ENCODE results near the gene CPA1. TPM values are rescaled to one million over a fixed set of nuclear protein-coding genes. Genes with fewer than 3 reads are reported as not detected.

Gene CPA1
- total and polyA plus RNA-seq, 10 of the 15 experiments (the other 5 are each of a cell fraction or from before 2014, with no cell fraction given): 8.0 TPM; not detected in 9

- intact Hi-C loops (cut with micrococcal nuclease; ENCODE audit: unreplicated experiment): no loop called here
- H3K27me3 ChIP-seq (replicated peaks in 1 of 2; ENCODE audit: control insufficient read depth in 2 of 2, insufficient read depth in 2 of 2, low read length in 1 of 2): no peaks in the 10 kb centered on the region
- WGBS (ENCODE audit: insufficient coverage, insufficient replicate concordance, low lambda C conversion rate, missing lambda C conversion rate): 43% methylated on average over 5 of the region's 5 CpGs
- no peak overlapping the region for H3K4me2 ChIP-seq (ENCODE audit: control insufficient read depth, insufficient read depth)
- no peaks in the 10 kb centered on the region for H4K20me1 ChIP-seq (ENCODE audit: control insufficient read depth, insufficient read depth)
- H3K9ac ChIP-seq (ENCODE audit: control insufficient read depth, insufficient read depth, low read length): no peak overlapping the region
- no peak for ATAC-seq
- in situ Hi-C loops (cut with MboI): no loop called here
- no peaks in the 10 kb centered on the region for H3K9me3 ChIP-seq (replicated peaks; ENCODE audit: control insufficient read depth, insufficient read depth, low read length)
- no peak for FAIRE-seq
- no peaks in the 10 kb centered on the region for H3K79me2 ChIP-seq (ENCODE audit: control insufficient read depth, insufficient read depth, low read length)
- ChIA-PET POLR2A (interaction anchor here (0.6 kb wide), 1 partner anchor 42 kb away, joined by 3 read pairs; no protein-coding TSS in a partner anchor), CTCF (interaction anchor here (0.6 to 0.8 kb wide), 2 partner anchors 94 to 521 kb away, joined by 4 to 5 read pairs; no protein-coding TSS in a partner anchor), RAD21 (ENCODE audit: unreplicated experiment) (no interaction called here), SMC1A (ENCODE audit: uncharacterized antibody, unreplicated experiment) (interaction anchor here (0.7 to 1.2 kb wide), 6 partner anchors 10 to 83 kb away, joined by 3 to 4 read pairs (median 3); no protein-coding TSS in a partner anchor)
- peaks cover 15% of the 10 kb centered on the region for H3K4me1 ChIP-seq (ENCODE audit: control insufficient read depth, insufficient read depth, low read length)
- no peak overlapping the region for H3K4me3 ChIP-seq
- DNase-seq (ENCODE audit: low read depth, low spot score): no peak
- H2AFZ ChIP-seq (ENCODE audit: control insufficient read depth, low read depth, low read length): no peak overlapping the region; the same call in 1 of the 2 replicates
- TF ChIP-seq RB1 (IDR thresholded peaks at IDR 0.05; ENCODE audit: borderline replicate concordance): no peak
- no peak for TF ChIP-seq RCOR1 (conservative IDR thresholded peaks at IDR 0.05; ENCODE audit: low read depth, low read length)
- TF ChIP-seq ELK1 (IDR thresholded peaks at IDR 0.05; ENCODE audit: low read depth, low read length): no peak
- TF ChIP-seq MAX (IDR thresholded peaks at IDR 0.05; ENCODE audit: low read depth, low read length): no peak
- TF ChIP-seq PAX8 (IDR thresholded peaks at IDR 0.05): no peak
- TF ChIP-seq SP1 (IDR thresholded peaks at IDR 0.05; ENCODE audit: low read depth, low read length): no peak
- TF ChIP-seq BHLHE40 (IDR thresholded peaks at IDR 0.05; ENCODE audit: borderline replicate concordance in 1 of 2, low read depth in 2 of 2, low read length in 1 of 2): no peak
- TF ChIP-seq CHD2 (IDR thresholded peaks at IDR 0.05; ENCODE audit: borderline replicate concordance, low read depth, low read length): no peak
- TF ChIP-seq SRF (IDR thresholded peaks at IDR 0.05; ENCODE audit: low read depth in 2 of 2, low read length in 2 of 2): no peak
- no peak for TF ChIP-seq EP300 (IDR thresholded peaks at IDR 0.05; ENCODE audit: borderline replicate concordance in 1 of 2, control insufficient read depth in 1 of 2, low read depth in 2 of 2, low read length in 2 of 2)
- H3K27ac ChIP-seq (ENCODE audit: control insufficient read depth, insufficient read depth): no peak overlapping the region
- H3K36me3 ChIP-seq (ENCODE audit: control insufficient read depth in 2 of 2, insufficient read depth in 2 of 2, low read length in 1 of 2): no peaks in the 10 kb centered on the region
- no TSS peak for BruUV-seq (replicated peaks)
These were observed 12.8 kb downstream of the CPA1 start for GRCh38 chr7:130393101-130393561.
